ENCODE data around the gene OR6C70. TPM values are rescaled to one million over a fixed set of nuclear protein-coding genes. Genes with fewer than 3 reads are reported as not detected.
"Not testable (repeated sequence)": the region's sequence is repeated elsewhere in the genome, so short reads cannot be mapped to it uniquely, and the experiment has no call there.

OR6C70 gene
- total RNA-seq, 2 donors from 2014 or later, result not detected

DNA sequence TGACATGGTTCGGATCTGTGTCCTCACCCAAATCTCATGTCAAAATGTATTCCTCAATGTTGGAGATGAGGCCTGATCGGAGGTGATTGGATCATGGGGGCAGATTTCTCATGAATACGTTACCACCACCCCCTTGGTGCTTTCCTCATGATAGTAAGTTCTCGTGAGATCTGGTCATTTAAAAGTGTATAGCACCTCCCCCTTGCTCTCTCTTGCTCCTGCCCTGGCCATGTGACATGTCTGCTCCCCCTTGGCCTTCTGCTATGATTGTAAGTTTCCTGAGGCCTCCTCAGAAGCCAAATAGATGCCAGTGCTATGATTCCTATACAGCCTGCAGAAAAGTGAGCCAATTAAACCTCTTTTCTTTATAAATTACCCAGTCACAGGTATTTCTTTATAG, 29.3 kb upstream of the OR6C70 start:
- Histone ChIP-seq H3K9me3 (no peaks in the 10 kb centered on the region), H3K27ac (no peak overlapping the region), H3K4me1 (replicated peaks) (no peaks in the 10 kb centered on the region), H3K4me3 (no peak overlapping the region), H3K27me3 (replicated peaks; ENCODE audit: insufficient read depth) (no peaks in the 10 kb centered on the region), H3K36me3 (no peaks in the 10 kb centered on the region)
- no peak for TF ChIP-seq POLR2AphosphoS5 (IDR thresholded peaks at IDR 0.05)
- TF ChIP-seq, protein P1, sequence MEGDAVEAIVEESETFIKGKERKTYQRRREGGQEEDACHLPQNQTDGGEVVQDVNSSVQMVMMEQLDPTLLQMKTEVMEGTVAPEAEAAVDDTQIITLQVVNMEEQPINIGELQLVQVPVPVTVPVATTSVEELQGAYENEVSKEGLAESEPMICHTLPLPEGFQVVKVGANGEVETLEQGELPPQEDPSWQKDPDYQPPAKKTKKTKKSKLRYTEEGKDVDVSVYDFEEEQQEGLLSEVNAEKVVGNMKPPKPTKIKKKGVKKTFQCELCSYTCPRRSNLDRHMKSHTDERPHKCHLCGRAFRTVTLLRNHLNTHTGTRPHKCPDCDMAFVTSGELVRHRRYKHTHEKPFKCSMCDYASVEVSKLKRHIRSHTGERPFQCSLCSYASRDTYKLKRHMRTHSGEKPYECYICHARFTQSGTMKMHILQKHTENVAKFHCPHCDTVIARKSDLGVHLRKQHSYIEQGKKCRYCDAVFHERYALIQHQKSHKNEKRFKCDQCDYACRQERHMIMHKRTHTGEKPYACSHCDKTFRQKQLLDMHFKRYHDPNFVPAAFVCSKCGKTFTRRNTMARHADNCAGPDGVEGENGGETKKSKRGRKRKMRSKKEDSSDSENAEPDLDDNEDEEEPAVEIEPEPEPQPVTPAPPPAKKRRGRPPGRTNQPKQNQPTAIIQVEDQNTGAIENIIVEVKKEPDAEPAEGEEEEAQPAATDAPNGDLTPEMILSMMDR (IDR thresholded peaks at IDR 0.05), result no peak
- no peak for TF ChIP-seq POLR2A (IDR thresholded peaks at IDR 0.05)
- DNase-seq (ENCODE audit: low spot score), result no peak
- intact Hi-C loops (cut with DNase I), result no loop called here
- WGBS, result 82% methylated on average over 4 of the region's 4 CpGs

DNA sequence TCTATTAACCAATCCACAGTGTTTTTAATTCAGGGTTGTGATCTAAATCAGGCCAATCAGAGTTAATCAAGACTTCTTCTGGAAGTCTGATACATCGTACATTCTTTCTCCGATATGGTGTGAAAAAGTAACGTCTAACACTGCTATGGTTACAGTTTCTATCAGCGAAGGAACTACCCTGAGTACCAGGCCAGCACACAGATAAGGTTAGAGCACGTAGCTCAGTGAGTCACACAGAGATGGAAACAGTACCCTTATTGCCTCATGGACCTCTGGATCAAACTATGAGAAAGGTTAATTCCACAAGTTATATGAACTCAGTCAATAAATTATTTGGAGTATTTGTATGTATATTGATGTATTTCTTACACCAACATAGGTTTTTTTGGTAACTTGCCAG, 25.6 kb upstream of the OR6C70 start:
- no peak for TF ChIP-seq POLR2A (IDR thresholded peaks at IDR 0.05)
- no peak for TF ChIP-seq POLR2AphosphoS5 (IDR thresholded peaks at IDR 0.05)
- TF ChIP-seq, protein P1 (IDR thresholded peaks at IDR 0.05), result no peak
- 89% methylated on average over 5 of the region's 5 CpGs for WGBS
- no peak overlapping the region for H3K4me3 ChIP-seq

GRCh38 chr12:55492078-55492477, 22.1 kb upstream of the OR6C70 start, which contains the start of gene OR6C68:
Gene OR6C68, plus strand, starts transcription at chr12:55492378. Its CDS starts 0 bp downstream, at chr12:55492378.
- Histone ChIP-seq H3K9me3 (no peaks in the 10 kb centered on the region), H3K27ac (no peak within 1 kb of the TSS), H3K4me3 (no peak within 1 kb of the TSS), H3K27me3 (replicated peaks; ENCODE audit: insufficient read depth) (no peaks in the 10 kb centered on the region), H3K4me1 (replicated peaks) (no peaks in the 10 kb centered on the region), H3K36me3 (no peaks in the 10 kb centered on the region)
- intact Hi-C loops (cut with DNase I), result no loop called here
- 62% methylated on average over 2 of the region's 2 CpGs for WGBS
- TF ChIP-seq, protein P1 (IDR thresholded peaks at IDR 0.05), result no peak
- TF ChIP-seq POLR2A (IDR thresholded peaks at IDR 0.05), result no peak
- TF ChIP-seq POLR2AphosphoS5 (IDR thresholded peaks at IDR 0.05), result no peak
- no peak for DNase-seq (ENCODE audit: low spot score)

More for the DNA sequence above, 25.6 kb upstream of the OR6C70 start:
- DNase-seq (ENCODE audit: low spot score), result no peak
- Histone ChIP-seq H3K27ac (no peak overlapping the region), H3K36me3 (no peaks in the 10 kb centered on the region), H3K9me3 (no peaks in the 10 kb centered on the region), H3K27me3 (replicated peaks; ENCODE audit: insufficient read depth) (no peaks in the 10 kb centered on the region), H3K4me1 (replicated peaks) (no peaks in the 10 kb centered on the region)
- intact Hi-C loops (cut with DNase I), result no loop called here

GRCh38 chr12:55484284-55484683, 14.3 kb upstream of the OR6C70 start:
- H3K27ac ChIP-seq; intact Hi-C loops (cut with DNase I): not testable (repeated sequence)

GRCh38 chr12:55479136-55479535, 9.2 kb upstream of the OR6C70 start:
- 97% methylated on average over 17 of the region's 29 CpGs for WGBS
- intact Hi-C loops (cut with DNase I), result not testable (repeated sequence)

More at GRCh38 chr12:55484284-55484683, 14.3 kb upstream of the OR6C70 start:
- not testable (repeated sequence) for H3K9me3 ChIP-seq; H3K4me3 ChIP-seq; H3K36me3 ChIP-seq; DNase-seq (ENCODE audit: low spot score); H3K27me3 ChIP-seq (replicated peaks; ENCODE audit: insufficient read depth); H3K4me1 ChIP-seq (replicated peaks)
- WGBS, result 65% methylated on average over 8 of the region's 13 CpGs

DNA sequence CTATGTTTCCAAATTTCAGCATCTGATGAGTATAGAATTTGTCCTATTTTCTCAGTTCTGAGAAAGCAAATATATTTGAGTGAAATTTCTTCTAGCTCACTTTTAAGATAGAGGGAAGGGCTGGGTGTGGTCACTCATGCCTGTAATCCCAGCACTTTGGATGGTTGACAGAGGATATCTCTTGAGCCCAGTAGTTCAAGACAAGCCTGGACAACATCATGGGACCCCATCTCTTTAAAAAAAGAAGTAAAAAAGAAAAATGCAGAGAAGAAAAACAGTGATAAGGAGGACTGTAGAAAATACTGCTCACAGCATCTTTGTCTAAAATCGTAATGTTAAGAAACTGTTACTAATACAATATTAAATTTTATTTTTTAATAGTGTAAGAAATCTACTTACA, 2.3 kb upstream of the OR6C70 start:
- 80% methylated on average over 1 of the region's 1 CpG for WGBS
- TF ChIP-seq, protein P1 (IDR thresholded peaks at IDR 0.05), result no peak
- TF ChIP-seq POLR2AphosphoS5 (IDR thresholded peaks at IDR 0.05), result no peak
- no peak for TF ChIP-seq POLR2A (IDR thresholded peaks at IDR 0.05)
- H3K36me3 ChIP-seq, result no peaks in the 10 kb centered on the region
- no peaks in the 10 kb centered on the region for H3K9me3 ChIP-seq
- intact Hi-C loops (cut with DNase I), result no loop called here
- no peak overlapping the region for H3K27ac ChIP-seq
- no peak for DNase-seq (ENCODE audit: low spot score)
- no peaks in the 10 kb centered on the region for H3K27me3 ChIP-seq (replicated peaks; ENCODE audit: insufficient read depth)
- no peaks in the 10 kb centered on the region for H3K4me1 ChIP-seq (replicated peaks)
- H3K4me3 ChIP-seq, result no peak overlapping the region

More at GRCh38 chr12:55479136-55479535, 9.2 kb upstream of the OR6C70 start:
- H3K27me3 ChIP-seq (replicated peaks; ENCODE audit: insufficient read depth); H3K4me1 ChIP-seq (replicated peaks); H3K36me3 ChIP-seq; DNase-seq (ENCODE audit: low spot score); H3K4me3 ChIP-seq; H3K9me3 ChIP-seq; H3K27ac ChIP-seq: not testable (repeated sequence)

Data from prostate gland (tissue), 2 donors.